HL-60 (cell line): Measurements from ENCODE around the gene EDEM1.

ENCODE experiments used
- POLR2AphosphoS5 ChIP-seq: IDR thresholded peaks from 2 replicates; pipeline ENCODE4 v1.6.1; 2012; ENCODE audit warnings: low read depth
- TF ChIP-seq, protein P1 (sequence below): IDR thresholded peaks from one replicate; pipeline ENCODE4 v1.5.1; 2011; ENCODE audit warnings: low read length, control low read depth, inconsistent platforms; ENCODE audit not compliant: insufficient read depth

DNA sequence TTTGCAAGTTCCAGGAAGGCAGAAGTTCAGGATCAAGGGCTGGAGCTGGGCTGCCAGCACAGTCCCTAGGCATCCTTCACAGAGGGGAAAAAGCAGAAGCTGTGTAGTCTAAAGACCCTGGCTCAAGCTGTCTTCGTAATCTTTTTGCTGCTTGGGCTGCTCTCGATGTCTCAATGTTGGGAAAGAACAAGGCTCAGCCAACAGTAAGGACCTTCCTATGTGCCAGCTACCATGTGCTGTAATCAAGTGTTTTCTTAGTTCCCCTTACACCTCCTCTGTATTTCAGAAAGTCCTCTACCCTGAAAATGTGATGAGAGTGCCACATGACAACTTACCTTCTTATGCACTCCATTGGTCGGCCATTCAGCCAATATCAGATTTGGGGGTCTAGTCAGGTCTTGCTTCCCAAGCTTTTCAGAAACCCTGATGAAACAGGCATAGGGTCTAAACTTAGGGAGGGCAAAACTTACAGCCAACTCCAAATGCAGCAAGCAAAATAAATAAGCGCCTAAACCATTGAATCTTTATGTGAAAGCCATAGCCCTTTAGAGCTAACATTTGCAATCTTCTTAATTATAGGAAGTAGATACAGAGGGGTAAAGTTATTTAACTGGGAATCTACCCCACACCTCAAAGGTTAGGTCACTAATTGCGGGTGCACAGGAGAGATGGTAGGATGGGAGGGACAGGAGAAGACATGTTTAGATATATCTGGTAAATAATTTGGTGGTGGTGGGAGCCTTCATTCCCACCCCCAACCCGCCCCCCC is 1.2 kb upstream of the EDEM1 start:
- peak; percentile 87 for TF ChIP-seq POLR2AphosphoS5
- TF ChIP-seq, protein P1, sequence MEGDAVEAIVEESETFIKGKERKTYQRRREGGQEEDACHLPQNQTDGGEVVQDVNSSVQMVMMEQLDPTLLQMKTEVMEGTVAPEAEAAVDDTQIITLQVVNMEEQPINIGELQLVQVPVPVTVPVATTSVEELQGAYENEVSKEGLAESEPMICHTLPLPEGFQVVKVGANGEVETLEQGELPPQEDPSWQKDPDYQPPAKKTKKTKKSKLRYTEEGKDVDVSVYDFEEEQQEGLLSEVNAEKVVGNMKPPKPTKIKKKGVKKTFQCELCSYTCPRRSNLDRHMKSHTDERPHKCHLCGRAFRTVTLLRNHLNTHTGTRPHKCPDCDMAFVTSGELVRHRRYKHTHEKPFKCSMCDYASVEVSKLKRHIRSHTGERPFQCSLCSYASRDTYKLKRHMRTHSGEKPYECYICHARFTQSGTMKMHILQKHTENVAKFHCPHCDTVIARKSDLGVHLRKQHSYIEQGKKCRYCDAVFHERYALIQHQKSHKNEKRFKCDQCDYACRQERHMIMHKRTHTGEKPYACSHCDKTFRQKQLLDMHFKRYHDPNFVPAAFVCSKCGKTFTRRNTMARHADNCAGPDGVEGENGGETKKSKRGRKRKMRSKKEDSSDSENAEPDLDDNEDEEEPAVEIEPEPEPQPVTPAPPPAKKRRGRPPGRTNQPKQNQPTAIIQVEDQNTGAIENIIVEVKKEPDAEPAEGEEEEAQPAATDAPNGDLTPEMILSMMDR, result no peak
